GM21717 (cell line): Measurements from ENCODE around the gene PERCC1.

Experiments
- ATAC-seq: cut with Tn5 transposase; IDR thresholded peaks from one replicate; pipeline ENCODE4 v1.9.1; 2021; ENCODE audit warnings: mild to moderate bottlenecking, moderate library complexity; ENCODE audit not compliant: unreplicated experiment

Gene PERCC1

DNA sequence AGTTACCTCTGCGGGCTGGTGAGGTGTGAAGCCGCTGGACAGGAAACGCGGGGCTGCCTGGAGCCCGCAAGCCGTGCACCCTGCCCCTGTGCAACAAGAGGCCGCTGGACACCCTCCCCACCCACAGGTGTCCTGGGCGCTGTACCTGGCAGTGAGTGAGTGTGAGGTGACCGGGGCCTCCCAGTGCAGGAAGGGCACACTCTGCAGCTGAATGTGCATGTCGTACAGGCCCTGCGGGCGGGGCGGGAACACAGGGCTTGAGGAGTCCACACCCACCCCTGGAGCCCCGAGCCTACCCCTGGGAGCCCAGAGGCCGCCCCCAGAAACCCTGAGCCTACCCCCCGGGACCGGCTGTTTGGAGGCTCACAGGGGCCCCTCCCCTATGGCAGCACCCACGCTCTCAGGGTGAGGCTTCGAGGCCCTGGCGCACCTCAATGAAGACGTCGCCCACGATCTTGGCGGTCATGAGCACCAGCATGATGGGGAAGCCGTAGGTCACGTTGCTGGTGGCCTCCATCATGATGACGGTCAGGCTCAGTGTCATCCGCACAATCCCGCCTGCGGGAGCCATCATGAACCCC is 17.7 kb downstream of the PERCC1 start:
- ATAC-seq = no peak

DNA sequence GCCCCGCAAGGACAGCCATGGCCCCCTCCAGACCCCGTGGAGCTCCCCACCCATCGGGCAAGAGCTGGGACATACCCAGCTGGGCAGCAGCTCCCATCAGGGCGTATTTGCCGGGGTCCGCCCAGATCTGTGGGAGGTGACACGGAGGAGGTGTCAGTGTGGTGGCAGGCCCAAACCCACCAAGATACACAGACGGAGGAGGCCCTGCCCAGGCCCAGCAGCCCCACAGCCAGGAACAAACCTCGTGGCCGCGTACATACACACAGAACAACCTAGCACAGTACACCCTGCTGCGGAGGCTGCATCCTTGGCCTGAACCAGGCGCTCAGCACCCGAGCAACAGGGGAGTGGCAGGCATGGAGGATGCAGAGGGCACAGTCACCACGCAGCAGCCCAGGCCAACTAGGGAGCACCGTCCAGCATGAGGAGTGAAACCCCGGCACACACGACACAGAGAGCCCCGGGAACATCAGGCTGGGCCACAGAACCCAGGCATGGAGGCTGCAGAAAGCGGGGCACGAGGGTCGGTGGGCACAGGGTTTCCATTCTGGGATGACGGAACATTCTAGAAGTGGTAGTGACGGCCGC is 18.4 kb downstream of the PERCC1 start:
- ATAC-seq = no peak

DNA sequence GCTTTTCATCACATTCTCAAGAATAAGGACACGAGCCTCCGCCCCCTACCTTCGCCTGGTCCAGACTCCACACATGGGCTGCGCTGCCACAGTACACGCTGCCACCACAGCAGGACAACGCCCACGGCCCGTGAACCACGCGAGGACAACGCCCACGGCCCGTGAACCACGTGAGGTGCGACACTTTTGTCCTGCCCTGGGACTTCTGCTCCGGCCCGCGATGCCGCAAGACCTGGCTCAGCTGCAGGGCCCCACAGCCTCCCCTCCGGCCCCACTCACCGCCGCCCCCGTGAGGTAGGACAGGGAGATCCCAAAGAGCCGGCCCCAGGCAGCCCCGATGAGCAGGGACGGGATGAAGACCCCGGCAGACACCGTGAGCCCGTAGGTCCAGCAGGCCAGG is 19.3 kb downstream of the PERCC1 start:
- ATAC-seq = no peak

- ATAC-seq = no peak
Observed at GRCh38 chr16:1450841-1451240, 20.0 kb downstream of the PERCC1 start.

DNA sequence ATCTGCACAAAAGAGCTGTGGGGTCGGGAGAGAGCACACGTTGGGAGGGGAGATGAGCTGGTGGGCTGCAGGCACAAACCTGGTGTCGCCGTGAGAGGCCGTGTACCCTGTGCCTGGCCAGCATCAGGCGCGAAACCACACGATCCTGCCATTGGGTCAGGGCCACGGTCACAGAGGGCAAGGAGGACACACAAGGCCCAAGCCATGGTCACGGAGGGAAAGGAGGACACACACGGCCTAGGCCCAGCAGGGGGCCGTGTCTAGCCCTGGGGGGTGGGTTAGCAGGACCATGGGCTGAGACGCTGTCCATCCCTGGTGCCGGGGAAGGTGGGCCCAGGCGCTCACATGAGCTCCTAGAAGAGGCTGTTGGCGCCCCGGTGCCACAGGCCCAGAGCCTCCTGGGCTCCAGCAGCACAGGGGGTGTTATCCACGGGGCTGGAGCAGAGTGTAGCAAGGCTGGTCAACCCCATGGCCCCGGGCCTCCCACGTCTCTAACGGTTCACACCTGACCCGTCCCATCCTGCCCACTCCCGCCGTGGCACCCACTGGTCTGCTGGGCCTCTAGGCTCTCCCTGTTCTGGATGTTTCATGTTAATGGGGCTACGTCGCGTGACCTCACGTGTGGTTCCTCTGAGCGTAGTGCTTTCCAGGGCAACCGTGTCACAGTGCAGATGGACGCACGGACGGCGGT is 21.0 kb downstream of the PERCC1 start:
- ATAC-seq = no peak

- ATAC-seq = no peak
Observed at GRCh38 chr16:1452530-1452929, 21.7 kb downstream of the PERCC1 start.

- ATAC-seq = no peak
Observed at GRCh38 chr16:1453316-1453715, 22.4 kb downstream of the PERCC1 start.

GRCh38 chr16:1454561-1454960 is 23.7 kb downstream of the PERCC1 start:
- ATAC-seq = no peak

DNA sequence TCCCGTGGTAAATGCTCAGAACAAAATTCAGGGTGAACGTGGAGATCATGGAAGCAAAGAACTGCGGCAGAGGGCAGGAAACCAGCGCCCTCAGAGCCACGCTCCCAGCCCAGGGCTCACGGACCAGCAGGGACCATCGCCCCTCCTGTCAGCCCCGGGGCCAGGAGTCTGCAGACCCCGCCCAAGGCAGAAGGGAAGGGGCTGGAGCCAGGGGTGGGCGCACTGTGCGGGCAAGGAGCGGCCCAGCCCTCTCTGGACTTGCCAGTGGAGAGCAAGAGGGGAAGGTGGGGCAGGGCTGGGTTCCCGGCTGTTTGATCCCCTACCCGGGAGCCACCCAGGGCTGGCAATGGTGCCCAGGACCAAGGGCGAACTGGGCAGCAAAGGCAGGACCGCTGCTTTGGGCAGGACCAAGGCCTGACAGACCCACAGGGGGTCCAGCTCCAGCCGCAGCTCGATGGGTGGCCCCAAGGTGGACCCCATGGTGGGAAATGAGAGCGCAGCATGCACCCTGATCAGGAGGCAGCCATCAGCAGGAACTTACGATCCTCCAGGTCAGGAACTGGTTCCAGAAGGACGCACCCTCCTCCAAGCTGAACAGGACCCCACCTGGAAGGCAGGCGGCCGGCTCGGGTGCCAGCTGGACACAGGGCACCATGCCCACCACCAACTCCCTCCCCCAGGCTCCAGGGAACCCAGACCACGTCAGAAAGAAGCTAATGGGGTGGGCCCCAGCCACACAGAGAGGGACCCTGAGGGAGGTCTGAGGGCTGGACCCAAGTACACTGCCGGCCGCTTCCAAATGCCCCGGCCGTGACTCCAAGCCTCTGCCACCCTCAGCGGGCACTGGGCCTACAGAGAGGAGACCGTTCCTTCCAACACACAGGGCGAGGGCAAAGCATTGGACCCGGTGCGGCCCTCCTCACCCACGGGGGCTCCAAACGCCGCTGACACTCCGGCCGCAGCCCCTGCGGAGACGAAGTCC is 24.6 kb downstream of the PERCC1 start:
- no peak for ATAC-seq

GRCh38 chr16:1456951-1457350 is 26.1 kb downstream of the PERCC1 start:
- no peak for ATAC-seq

- no peak for ATAC-seq
Observed at GRCh38 chr16:1457489-1458245, 26.8 kb downstream of the PERCC1 start.

DNA sequence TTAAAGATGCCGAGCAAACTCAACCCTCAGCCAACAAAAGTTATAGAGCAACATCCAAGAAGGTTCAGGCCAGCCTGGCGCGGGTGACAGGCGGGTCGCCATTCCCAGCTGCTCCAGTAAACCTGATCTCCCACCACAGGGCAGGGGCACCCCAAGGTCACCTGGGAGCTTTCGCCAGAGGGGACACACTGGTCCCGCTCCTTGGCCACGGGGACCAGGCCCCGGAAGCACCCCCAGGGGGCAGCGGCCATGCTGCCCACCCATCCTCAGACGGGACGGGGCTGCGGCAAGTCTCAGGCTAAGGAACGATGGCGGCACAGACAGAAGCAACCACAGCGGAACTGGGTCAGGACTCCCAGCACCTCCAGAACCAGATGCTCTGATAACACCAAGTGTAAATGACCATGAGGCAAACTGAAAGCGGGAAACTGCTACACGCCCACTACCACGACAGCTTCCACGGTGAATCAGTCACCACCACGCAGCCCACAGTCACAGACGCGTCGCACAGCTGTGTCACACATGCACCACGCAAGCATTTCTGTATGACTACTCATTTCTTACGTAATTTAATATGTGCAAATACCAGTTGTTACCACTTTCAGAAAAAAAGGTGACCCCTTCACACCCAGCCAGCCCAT is 27.6 kb downstream of the PERCC1 start:
- no peak for ATAC-seq

DNA sequence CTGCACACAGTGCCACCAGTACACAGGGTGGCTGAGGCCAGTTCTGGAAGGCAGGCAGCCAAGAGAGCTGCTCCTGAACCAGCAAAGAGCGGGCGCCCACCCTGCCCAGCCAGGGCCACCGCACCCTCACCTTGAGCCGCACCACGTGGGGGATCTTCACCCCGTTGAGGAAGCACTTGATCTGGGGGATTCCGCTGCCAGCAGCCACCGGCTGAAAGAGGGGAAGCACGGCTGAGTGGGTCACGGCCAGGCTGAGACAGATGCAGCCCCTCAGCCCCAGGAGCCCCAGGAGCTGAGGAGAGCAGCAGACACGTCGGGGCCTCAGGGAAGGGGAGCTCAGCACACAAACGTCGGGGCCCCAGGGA is 28.1 kb downstream of the PERCC1 start:
- no peak for ATAC-seq

DNA sequence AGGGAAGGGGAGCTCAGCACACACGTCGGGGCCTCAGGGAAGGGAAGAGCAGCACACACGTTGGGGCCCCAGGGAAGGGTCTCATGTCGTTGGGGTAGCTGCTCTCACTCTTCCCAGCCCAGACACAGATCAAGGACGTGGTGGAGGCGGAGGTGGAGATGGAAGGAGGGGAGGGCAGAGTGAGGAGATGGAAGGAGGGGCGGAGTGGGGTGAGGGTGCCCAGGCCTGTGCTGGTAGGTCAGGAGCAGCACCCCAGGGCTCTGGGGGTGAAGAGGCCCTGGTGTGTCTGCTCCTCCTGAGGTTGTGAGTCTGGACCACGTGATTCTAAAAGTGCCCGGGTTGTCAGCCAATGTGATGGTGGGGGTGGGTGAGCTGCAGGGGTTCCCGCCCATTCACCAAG is 29.1 kb downstream of the PERCC1 start:
- ATAC-seq = no peak

DNA sequence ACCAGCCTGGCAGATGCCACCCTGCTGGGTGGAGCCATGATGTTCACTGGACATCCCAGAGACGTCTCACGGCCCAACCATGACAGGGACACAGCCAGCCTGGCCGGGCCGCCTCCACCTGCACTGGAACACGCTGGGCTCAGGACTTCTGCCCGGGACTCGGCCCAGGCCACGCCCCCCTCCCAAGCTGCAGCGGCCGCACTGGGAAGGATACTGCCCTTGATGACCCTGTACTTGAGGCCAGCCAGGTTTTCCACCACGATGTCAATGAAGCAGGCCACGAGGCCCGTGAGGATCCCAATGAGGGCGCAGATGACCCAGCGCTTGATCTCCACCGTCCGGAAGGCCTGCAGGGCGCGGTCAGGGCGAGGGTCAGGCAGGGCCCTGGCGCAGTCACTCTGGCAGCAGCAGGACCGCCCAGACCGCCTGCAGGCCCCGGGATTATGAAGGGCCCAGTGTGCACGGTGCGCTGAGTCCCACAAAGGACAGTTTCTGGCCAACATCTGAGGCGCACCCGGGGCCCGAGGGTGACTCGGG is 29.8 kb downstream of the PERCC1 start:
- no peak for ATAC-seq

- ATAC-seq = no peak
Observed at GRCh38 chr16:1461146-1461545, 30.3 kb downstream of the PERCC1 start.

DNA sequence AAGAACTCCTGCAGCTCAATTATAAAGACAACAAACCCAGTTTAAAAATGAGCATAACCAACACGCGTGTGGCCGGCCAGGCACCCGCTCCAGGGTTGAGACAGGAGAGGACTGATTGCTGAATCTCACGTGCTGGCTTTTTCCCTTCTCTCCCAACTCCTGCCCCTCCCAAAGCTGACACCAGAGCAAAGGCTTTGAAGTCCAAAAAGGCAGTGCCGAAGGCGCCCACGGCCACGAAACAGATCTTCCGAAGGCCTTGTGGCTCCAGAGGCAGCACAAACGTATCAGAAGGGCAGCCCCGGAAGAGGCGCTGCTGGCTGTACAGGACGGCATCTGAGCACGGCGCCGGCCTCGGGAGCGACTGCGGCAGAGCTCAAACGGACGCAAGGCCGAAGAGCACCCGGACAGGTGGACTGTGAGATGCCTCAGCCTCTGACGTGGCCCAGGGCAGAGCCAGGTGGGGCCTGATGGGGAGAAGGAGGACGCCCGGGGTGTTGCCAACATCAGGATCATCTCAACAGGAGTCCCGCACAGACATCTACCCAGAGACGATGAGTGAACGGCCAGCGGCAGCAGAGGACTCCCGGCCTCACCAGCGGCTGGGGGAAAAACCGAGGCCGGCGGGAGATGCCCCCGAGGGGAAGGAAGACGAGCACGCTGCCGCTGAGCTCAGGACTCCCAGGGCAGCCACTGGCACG is 33.5 kb downstream of the PERCC1 start:
- ATAC-seq = no peak

DNA sequence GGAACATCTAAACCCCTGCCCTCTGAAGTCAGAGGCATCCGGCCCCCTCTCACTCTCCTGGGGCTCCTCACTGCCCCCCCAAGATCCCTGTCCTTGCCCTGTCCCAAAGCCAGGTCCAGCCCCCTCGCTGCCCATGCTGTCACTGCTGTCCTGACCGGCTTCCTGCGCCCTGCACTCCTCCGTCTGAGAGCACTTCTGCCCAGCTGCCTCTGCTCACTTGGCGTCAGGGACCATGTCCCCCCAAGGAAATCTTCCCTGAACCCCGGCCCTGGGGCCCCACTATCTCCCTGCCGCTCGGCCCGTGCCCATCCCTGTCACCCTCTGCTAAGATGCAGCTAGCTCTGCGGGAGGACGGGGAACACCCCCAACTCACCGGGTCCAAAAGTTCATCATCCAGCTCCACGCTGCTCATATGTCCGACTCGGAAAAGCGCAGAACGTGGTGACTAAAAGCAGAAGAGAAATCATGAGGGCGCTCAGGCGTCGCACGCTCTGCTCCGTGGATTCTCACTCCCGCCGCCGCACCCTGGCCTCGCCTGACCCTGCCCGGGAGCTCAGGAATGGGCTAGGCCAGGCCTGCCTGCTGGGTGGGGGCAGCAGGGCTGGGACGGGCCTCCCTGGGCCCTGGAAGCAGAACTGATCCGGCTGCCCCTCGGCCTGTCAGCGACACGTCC is 34.2 kb downstream of the PERCC1 start:
- no peak for ATAC-seq

- no peak for ATAC-seq
Observed at GRCh38 chr16:1465567-1465915, 34.7 kb downstream of the PERCC1 start.
